NCI-H82 treated with DMSO at 0.1 percent for 48 hours (cell line): ENCODE data around the gene ZCCHC14.
"Not testable (repeated sequence)": the region's sequence is repeated elsewhere in the genome, so short reads cannot be mapped to it uniquely, and the experiment has no call there.

ENCODE experiments used
- DNase-seq: peaks from one replicate; lab custom pipeline; 2025; ENCODE audit not compliant: unreplicated experiment; lab: John Stamatoyannopoulos, UW

Gene ZCCHC14

GRCh38 chr16:87482266-87482665 lies 10.6 kb downstream of the ZCCHC14 start:
- DNase-seq = no peak

- not testable (repeated sequence) for DNase-seq
These were observed 11.1 kb downstream of the ZCCHC14 start for GRCh38 chr16:87481711-87482110.

GRCh38 chr16:87477209-87477981 lies 15.4 kb downstream of the ZCCHC14 start:
- not testable (repeated sequence) for DNase-seq

- DNase-seq = no peak
These were observed 18.2 kb downstream of the ZCCHC14 start for GRCh38 chr16:87474566-87474996.

GRCh38 chr16:87474017-87474416 lies 18.8 kb downstream of the ZCCHC14 start:
- DNase-seq = no peak

- no peak for DNase-seq
These were observed 19.9 kb downstream of the ZCCHC14 start for GRCh38 chr16:87472935-87473334.

- no peak for DNase-seq
These were observed 20.6 kb downstream of the ZCCHC14 start for GRCh38 chr16:87472142-87472778.

- DNase-seq = no peak
These were observed 21.3 kb downstream of the ZCCHC14 start for GRCh38 chr16:87471278-87472141.

GRCh38 chr16:87470332-87470731 lies 22.5 kb downstream of the ZCCHC14 start:
- peak; percentile 32 for DNase-seq

GRCh38 chr16:87469169-87469568 lies 23.7 kb downstream of the ZCCHC14 start:
- DNase-seq = no peak

GRCh38 chr16:87468550-87468949 lies 24.3 kb downstream of the ZCCHC14 start:
- DNase-seq = no peak

- no peak for DNase-seq
These were observed 25.8 kb downstream of the ZCCHC14 start for GRCh38 chr16:87466975-87467501.

- DNase-seq = no peak
These were observed 26.9 kb downstream of the ZCCHC14 start for GRCh38 chr16:87465879-87466278.

GRCh38 chr16:87465306-87465705 lies 27.5 kb downstream of the ZCCHC14 start:
- no peak for DNase-seq

GRCh38 chr16:87464691-87465300 lies 28.0 kb downstream of the ZCCHC14 start:
- DNase-seq = no peak

GRCh38 chr16:87463722-87464690 lies 28.8 kb downstream of the ZCCHC14 start:
- DNase-seq = no peak

GRCh38 chr16:87461466-87461991 lies 31.3 kb downstream of the ZCCHC14 start:
- DNase-seq = peak; percentile 51

- DNase-seq = no peak
These were observed 31.9 kb downstream of the ZCCHC14 start for GRCh38 chr16:87460936-87461335.

GRCh38 chr16:87459833-87460232 lies 33.0 kb downstream of the ZCCHC14 start:
- no peak for DNase-seq
